ENCODE data around the gene BRD3OS.
A peak's percentile ranks its signal among the peaks of the same experiment; 100 is the strongest.
"Not testable (repeated sequence)": the region's sequence is repeated elsewhere in the genome, so short reads cannot be mapped to it uniquely, and the experiment has no call there.

BRD3OS gene

GRCh38 chr9:133988771-133989170 is 36.5 kb upstream of the BRD3OS start:
- not testable (repeated sequence) for DNase-seq (ENCODE audit: low read depth in 2 of 2)

- no peak for DNase-seq (ENCODE audit: low read depth in 2 of 2)
These were observed 35.5 kb upstream of the BRD3OS start for GRCh38 chr9:133989625-133990365.

GRCh38 chr9:133990366-133991213 is 34.7 kb upstream of the BRD3OS start:
- no peak for DNase-seq (ENCODE audit: low read depth in 2 of 2)

GRCh38 chr9:133991214-133991921 is 33.9 kb upstream of the BRD3OS start:
- DNase-seq (ENCODE audit: low read depth in 2 of 2): no peak

- peak in 1 of 2 donors; percentile 9 for DNase-seq (ENCODE audit: low read depth in 2 of 2)
These were observed 33.1 kb upstream of the BRD3OS start, which contains the start of gene VAV2 for GRCh38 chr9:133991964-133992779. TSS of gene VAV2 (minus strand) at chr9:133992324. CDS start at chr9:133992278, 46 bp downstream.

- DNase-seq (ENCODE audit: low read depth in 2 of 2): peak; percentile 53 to 68
These were observed 32.3 kb upstream of the BRD3OS start for GRCh38 chr9:133992780-133993634.

GRCh38 chr9:133993635-133994253 is 31.5 kb upstream of the BRD3OS start:
- no peak for DNase-seq (ENCODE audit: low read depth in 2 of 2)

GRCh38 chr9:133994353-133995011 is 30.8 kb upstream of the BRD3OS start:
- peak; percentile 59 to 66 for DNase-seq (ENCODE audit: low read depth in 2 of 2)

GRCh38 chr9:133995012-133995896 is 30.0 kb upstream of the BRD3OS start:
- DNase-seq (ENCODE audit: low read depth in 2 of 2): no peak

GRCh38 chr9:133996531-133997520 is 28.5 kb upstream of the BRD3OS start:
- DNase-seq (ENCODE audit: low read depth in 2 of 2): no peak

- DNase-seq (ENCODE audit: low read depth in 2 of 2): no peak
These were observed 27.7 kb upstream of the BRD3OS start for GRCh38 chr9:133997584-133997983.

GRCh38 chr9:133998915-133999595 is 26.2 kb upstream of the BRD3OS start:
- no peak for DNase-seq (ENCODE audit: low read depth in 2 of 2)

- no peak for DNase-seq (ENCODE audit: low read depth in 2 of 2)
These were observed 25.4 kb upstream of the BRD3OS start for GRCh38 chr9:133999851-134000265.

GRCh38 chr9:134002796-134003195 is 22.5 kb upstream of the BRD3OS start:
- DNase-seq (ENCODE audit: low read depth in 2 of 2): no peak

GRCh38 chr9:134003237-134003636 is 22.0 kb upstream of the BRD3OS start:
- no peak for DNase-seq (ENCODE audit: low read depth in 2 of 2)

GRCh38 chr9:134004131-134004873 is 21.0 kb upstream of the BRD3OS start:
- DNase-seq (ENCODE audit: low read depth in 2 of 2): no peak
